Measurements from ENCODE around the gene FYN.

The FYN gene

DNA sequence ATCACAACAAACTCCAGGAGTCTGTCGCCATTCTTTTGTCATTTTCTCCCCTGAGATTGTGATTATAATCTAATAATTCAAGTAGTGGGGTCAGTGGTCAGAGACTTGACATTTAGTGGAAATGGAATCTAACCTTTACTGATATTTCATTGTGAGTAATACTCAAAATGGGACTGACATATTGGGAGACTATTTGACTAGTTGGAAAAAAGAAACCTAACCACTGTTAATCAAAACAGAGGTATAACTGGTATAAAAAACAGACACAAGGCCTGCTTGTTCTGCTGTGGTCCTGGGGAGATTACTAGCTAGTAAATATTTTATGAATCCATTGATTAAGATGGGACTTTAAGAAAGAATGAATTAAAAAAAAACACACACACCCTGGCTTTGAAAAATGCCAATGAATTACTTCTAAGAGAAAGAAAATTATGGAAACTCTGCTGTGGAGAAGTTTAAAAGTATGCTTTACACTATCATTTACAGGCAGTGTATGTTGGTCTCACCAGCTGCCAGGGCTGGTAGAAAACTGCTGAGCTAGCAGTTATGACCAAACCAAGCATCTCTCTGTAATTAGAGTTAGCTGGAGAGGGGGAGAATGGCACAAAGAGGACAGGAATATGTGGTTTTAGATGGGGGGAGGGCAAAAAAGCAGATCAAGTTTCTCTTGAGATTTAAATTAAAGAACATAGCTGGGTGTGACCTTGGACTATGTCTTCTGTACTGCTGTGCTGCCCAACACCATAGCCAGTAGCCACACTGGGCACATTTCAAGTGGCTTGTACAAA lies 103.7 kb downstream of the FYN start:
- DNase-seq = no peak

DNA sequence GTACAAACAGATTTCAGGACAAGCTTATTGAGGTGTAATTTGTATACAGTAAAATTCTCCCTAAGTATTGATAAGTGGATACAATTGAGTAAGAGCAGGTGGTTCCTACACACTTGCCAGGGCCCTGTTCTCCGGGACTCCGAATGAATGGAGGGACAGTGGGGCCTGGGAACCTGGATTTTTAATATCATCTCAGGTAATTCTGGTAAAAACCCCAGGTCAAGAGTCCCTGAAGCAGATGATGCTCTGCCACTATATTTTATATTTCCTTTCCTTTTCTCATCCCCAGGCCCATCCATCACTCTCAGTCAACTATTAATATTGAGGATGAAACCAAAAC lies 104.9 kb downstream of the FYN start:
- DNase-seq = no peak

GRCh38 chr6:111767752-111768430 lies 105.4 kb downstream of the FYN start:
- DNase-seq = no peak

GRCh38 chr6:111766201-111766857 lies 106.9 kb downstream of the FYN start:
- no peak for DNase-seq

DNA sequence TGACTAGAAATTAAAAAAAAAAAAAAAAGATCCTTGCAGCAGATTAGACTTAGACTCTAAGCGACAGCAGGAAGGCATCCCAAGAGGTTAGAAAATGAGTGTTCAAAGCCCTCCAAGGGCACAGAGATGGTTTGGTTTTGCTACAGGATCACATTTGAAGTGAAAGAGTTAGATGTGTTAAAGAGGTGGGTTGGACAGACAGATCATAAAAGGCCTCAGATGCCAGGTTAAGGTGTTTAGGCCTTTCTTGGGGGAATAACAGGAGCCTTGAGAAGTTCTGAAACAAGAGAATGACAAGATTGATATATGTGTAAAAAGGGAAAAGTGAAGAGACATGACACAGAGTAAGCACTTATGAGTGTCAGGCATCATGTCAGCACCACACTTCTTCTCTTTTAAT lies 107.5 kb downstream of the FYN start:
- no peak for DNase-seq

GRCh38 chr6:111764238-111765175 lies 108.7 kb downstream of the FYN start:
- DNase-seq = no peak

- no peak for DNase-seq
Measured at GRCh38 chr6:111763381-111763780, 109.9 kb downstream of the FYN start.

- no peak for DNase-seq
Measured at GRCh38 chr6:111761783-111762312, 111.4 kb downstream of the FYN start.

- no peak for DNase-seq
Measured at GRCh38 chr6:111761212-111761611, 112.0 kb downstream of the FYN start.

GRCh38 chr6:111759836-111760785 lies 113.1 kb downstream of the FYN start:
- no peak for DNase-seq

DNA sequence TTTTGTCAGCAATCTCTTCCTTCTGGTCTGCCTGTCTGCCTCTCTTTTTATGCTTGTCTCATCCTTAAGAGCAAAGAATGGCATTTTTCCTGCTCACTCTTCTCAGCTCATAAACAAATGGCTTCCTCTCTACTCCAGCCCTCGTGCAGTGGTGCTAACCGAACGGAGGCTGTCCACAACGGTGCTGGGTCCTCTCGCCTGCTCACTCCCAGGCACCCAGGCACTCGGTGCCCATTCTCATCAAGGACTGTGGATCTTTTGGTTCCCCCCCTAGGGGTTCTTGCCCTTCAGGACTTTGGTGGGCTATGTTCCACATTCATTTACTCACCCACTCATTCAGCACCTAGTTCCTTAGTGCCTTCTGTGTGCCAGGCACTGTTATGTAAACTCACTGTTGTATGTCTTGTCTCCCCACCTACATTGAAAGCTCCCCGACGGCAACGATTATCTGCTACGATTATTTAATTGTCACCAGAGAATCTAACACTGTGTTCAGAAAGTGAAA lies 113.9 kb downstream of the FYN start:
- no peak for DNase-seq

GRCh38 chr6:111758608-111759329 lies 114.5 kb downstream of the FYN start:
- no peak for DNase-seq

DNA sequence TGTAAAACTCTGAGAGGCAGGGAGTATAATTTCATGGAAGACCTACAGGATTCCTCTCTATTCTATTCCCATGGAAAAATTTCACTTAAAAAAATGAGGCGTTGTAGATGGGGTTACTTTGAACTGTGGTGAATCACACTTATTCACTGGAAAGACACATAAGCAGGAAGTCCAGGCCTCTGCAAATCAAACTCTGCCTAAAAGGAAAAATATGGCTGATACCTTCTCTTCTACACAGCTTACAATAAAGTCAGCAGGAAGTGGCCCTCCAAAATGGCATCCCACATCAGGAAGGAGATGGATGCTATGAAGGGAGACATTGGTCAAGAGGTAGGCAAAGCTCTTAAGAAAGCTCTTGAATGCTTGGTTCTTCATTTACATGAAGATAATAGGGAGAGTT lies 115.9 kb downstream of the FYN start:
- DNase-seq = no peak

DNA sequence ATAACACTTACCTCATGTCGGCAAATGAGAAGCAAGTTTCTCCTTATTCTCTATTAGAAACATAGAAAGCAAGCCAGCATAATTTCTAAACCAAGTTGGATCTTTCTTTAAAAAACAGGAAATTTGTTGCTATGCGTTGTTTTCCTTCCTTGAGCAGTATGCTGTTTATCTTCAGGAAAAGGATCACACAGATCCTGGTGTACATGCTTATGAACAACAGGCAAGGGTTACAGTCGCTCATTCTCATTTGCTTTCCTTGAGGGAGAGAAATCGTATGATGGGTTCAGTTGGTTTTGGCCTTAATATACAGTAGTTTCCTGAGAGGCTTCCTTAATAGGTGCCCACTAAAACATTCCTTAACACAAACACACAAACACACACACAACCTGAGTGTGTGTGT lies 118.8 kb downstream of the FYN start:
- DNase-seq = no peak

DNA sequence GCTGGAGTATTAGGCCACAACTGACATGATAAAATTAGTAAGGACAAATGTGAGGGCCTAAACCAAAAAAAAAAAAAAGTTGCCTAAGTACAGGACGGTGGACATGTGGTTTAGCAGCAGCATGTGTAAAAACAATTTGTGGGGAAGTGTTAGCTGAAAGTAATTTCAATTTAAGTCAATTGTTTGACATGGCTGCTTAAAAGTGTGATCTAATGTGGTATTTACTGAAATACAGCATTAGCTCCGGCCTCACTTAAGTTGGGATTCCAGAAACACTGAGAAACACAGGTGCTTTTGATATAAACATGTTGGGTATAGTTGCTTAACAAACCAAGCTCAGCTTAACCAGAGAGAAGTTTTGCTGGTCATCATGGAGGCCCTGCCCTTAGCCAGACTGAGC lies 119.7 kb downstream of the FYN start:
- DNase-seq = no peak

DNA sequence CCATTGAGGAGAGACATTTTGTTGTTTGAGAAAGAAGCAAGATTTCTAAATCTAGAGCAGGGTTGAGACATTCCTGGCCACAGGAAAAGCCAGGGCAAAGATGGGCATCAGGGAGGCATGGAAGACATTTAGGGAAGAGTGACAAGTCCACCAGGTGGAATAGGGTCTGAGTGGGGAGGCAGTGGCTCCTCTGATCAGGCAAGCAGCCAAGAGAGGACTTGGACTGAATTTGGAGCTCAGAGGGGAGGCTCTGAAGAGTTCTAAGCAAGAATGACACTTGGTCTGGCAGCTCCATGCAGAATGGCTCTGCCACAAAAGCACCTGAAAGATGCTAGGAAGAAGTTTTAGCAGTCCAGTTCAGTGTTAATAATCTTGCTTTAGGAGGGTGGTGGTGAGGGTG lies 120.8 kb downstream of the FYN start:
- no peak for DNase-seq

DNA sequence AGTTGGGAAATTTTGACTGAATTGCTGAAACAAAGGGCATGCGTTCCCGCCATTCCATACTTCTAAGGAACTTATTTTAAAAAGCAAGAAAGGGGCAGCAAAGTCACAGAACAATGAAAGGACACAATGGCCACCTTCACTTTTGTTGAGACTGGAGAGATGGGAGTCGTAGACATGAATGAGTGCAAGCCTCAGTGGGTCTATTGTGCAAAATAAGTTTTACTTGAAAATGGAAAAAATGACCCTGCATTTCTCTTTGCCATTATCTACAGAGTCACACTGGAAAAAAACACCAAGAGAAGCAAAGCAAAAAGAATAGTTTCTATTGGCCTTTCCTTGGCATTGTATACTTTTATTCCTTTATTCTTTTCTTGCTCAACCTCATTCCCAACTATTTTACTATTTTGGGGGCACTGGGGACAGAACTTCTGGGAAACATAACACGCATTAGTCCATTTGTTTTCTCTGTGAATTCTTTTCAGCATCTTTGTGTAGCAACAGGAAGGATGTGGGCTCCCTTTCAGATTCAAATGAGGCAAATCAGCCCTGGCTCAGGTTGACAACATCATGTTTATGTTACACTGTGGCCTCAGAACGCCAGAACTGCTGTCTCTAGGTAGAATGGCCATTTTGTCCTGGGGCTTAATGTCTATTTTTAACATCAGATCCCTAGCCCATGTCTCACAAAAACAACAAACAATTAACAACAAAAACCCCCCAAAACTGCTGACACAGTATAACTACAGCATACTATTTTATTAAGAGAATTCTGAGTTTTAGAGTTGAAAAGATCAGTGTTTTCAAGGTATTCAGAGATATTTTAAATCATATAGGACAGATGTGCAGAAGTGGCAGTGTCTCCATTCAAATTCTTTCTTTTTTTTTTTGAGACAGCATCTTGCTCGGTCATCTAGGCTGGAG lies 122.2 kb downstream of the FYN start:
- no peak for DNase-seq

DNA sequence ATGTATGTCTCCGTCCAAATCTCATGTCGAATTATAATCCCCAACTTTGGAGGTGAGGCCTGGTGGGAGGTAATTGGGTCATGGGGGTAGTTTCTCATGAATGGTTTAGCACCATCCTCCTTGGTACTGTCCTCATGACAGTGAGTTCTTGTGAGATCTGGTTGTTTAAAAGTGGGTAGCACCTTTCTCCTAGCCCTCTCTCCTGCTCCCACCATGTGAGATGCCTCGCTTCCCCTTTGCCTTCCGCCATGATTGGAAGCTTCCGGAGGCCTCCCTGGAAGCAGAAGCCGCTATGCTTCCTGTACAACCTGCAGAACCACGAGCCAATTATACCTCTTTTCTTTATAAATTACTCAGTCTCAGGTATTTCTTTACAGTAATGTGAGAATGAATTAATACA lies 123.1 kb downstream of the FYN start:
- no peak for DNase-seq

GRCh38 chr6:111748231-111748647 lies 125.0 kb downstream of the FYN start:
- DNase-seq = no peak
